CD4-positive, alpha-beta memory T cell (primary cell): ENCODE results near the gene PPP2R3B. TPM values are rescaled to one million over a fixed set of nuclear protein-coding genes. Genes with fewer than 3 reads are reported as not detected.
"Not testable (repeated sequence)": the region's sequence is repeated elsewhere in the genome, so short reads cannot be mapped to it uniquely, and the experiment has no call there.

Experiments used
- CTCF ChIA-PET: fragments of 350-600 bp; sonication (Branson Sonifier 250); formaldehyde crosslinking; loops from one replicate; lab custom pipeline; 2021; ENCODE audit warnings: inconsistent platforms; ENCODE audit not compliant: partially characterized antibody; lab: Charles Lee
- POLR2A ChIA-PET: fragments of 350-600 bp; sonication (Branson Sonifier 250); formaldehyde crosslinking; loops from one replicate; lab custom pipeline; 2021; ENCODE audit not compliant: partially characterized antibody; lab: Charles Lee
- DNase-seq, 5 donors: peaks; one replicate each; pipeline versions ENCODE4 v3.0.0 to v3.0.0-alpha.2; 2020 to 2022; ENCODE audit warnings: mixed read lengths in 1 of 5
- H3K27ac ChIP-seq: one replicate; pipeline ENCODE4 v1.7.0; 2013; ENCODE audit warnings: low read depth, low read length
- H3K27me3 ChIP-seq: 2 replicates; pipeline ENCODE4 v1.7.0; 2013; ENCODE audit warnings: mild to moderate bottlenecking, low read length, moderate library complexity; ENCODE audit not compliant: insufficient read depth
- H3K36me3 ChIP-seq: 2 replicates; pipeline ENCODE4 v1.7.0; 2013; ENCODE audit warnings: mild to moderate bottlenecking, low read length, moderate library complexity; ENCODE audit not compliant: insufficient read depth
- H3K4me1 ChIP-seq: 2 replicates; pipeline ENCODE4 v1.7.0; 2013; ENCODE audit warnings: mild to moderate bottlenecking, low read length, moderate library complexity; ENCODE audit not compliant: insufficient read depth
- H3K4me3 ChIP-seq, 2 donors: one replicate each; pipeline ENCODE4 v1.7.0; 2013; ENCODE audit warnings: low read length in 2 of 2, mild to moderate bottlenecking in 1 of 2
- H3K9me3 ChIP-seq, 2 donors: one replicate each; pipeline ENCODE4 v1.7.0; 2013; ENCODE audit warnings: low read length in 2 of 2, control low read depth in 1 of 2; ENCODE audit not compliant: control insufficient read depth in 1 of 2
- H3K27ac Mint-ChIP-seq, 7 donors: one replicate each; pipeline ENCODE4 v1.8.0; 2020 to 2021; ENCODE audit warnings: mixed read lengths in 7 of 7, mild to moderate bottlenecking in 6 of 7, inconsistent platforms in 3 of 7, moderate library complexity in 3 of 7
- H3K27me3 Mint-ChIP-seq, 2 donors: one replicate each; pipeline ENCODE4 v1.8.0; 2020 to 2021; ENCODE audit warnings: mixed read lengths in 2 of 2
- H3K36me3 Mint-ChIP-seq, 2 donors: one replicate each; pipeline ENCODE4 v1.8.0; 2020 to 2021; ENCODE audit warnings: mixed read lengths in 2 of 2, inconsistent platforms in 1 of 2, mild to moderate bottlenecking in 1 of 2
- H3K4me1 Mint-ChIP-seq, 4 donors: one replicate each; pipeline ENCODE4 v1.8.0; 2020 to 2021; ENCODE audit warnings: mixed read lengths in 4 of 4, mild to moderate bottlenecking in 1 of 4
- H3K4me3 Mint-ChIP-seq, 8 donors: one replicate each; pipeline ENCODE4 v1.8.0; 2020 to 2021; ENCODE audit warnings: mixed read lengths in 8 of 8, mild to moderate bottlenecking in 7 of 8, moderate library complexity in 6 of 8, inconsistent platforms in 3 of 8
- H3K9me3 Mint-ChIP-seq, 8 donors: one replicate each; pipeline ENCODE4 v1.8.0; 2020 to 2021; ENCODE audit warnings: mixed read lengths in 8 of 8, mild to moderate bottlenecking in 5 of 8, inconsistent platforms in 3 of 8, moderate library complexity in 1 of 8
- intact Hi-C: fragments of 100-400 bp; cut with micrococcal nuclease; formaldehyde crosslinking; loops from one replicate; pipeline ENCODE4 v1.15.1; 2023
- polyA plus RNA-seq, 2 donors: library from polyadenylated mRNA; unstranded; fragments of 300-500 nt; fragmentation: Illumina TruSeq; gene quantifications; one replicate each; pipeline ENCODE4 v1.2.3, GENCODE V29; 2021
- total RNA-seq, 2 experiments: library from RNA; stranded (reverse); gene quantifications; one replicate each; pipeline ENCODE4 v1.2.3, GENCODE V29; 2021

The PPP2R3B gene
- total and polyA plus RNA-seq, 4 experiments from 2014 or later: 8.0 to 45.2 (median 25.3) TPM

- Mint-ChIP-seq H3K27me3 (no peaks in the 10 kb centered on the region), H3K27ac (peak overlapping the region in 2 of 7 donors; percentile 35), H3K36me3 (peaks cover 40 to 54% of the 10 kb centered on the region in 2 donors), H3K4me1 (peaks cover 0 to 1% (median 0%) of the 10 kb centered on the region in 4 donors), H3K4me3 (peak overlapping the region in 1 of 8 donors; percentile 4), H3K9me3 (peaks cover 0 to 2% (median 0%) of the 10 kb centered on the region in 8 donors)
- Histone ChIP-seq H3K4me1 (no peaks in the 10 kb centered on the region), H3K27me3 (no peaks in the 10 kb centered on the region), H3K4me3 (no peak overlapping the region), H3K9me3 (no peaks in the 10 kb centered on the region), H3K27ac (no peak overlapping the region), H3K36me3 (peaks cover 49% of the 10 kb centered on the region)
- peak in 1 of 5 donors; percentile 35 for DNase-seq
- intact Hi-C loops: no loop called here
- ChIA-PET CTCF (no interaction called here), POLR2A (no interaction called here)
Observed at GRCh38 chrX:308821-309520, 77.7 kb downstream of the PPP2R3B start.

- intact Hi-C loops: no loop called here
- Mint-ChIP-seq H3K27ac (no peak overlapping the region), H3K4me3 (peak overlapping the region in 1 of 8 donors; percentile 15), H3K4me1 (no peaks in the 10 kb centered on the region), H3K36me3 (peaks cover 41 to 43% of the 10 kb centered on the region in 2 donors), H3K27me3 (no peaks in the 10 kb centered on the region), H3K9me3 (peaks cover 0 to 5% (median 0%) of the 10 kb centered on the region in 8 donors)
- peaks cover 38% of the 10 kb centered on the region for H3K36me3 ChIP-seq
- no peaks in the 10 kb centered on the region for H3K4me1 ChIP-seq
- H3K9me3 ChIP-seq: no peaks in the 10 kb centered on the region
- peak in 1 of 5 donors; percentile 35 for DNase-seq
- ChIA-PET POLR2A (no interaction called here), CTCF (no interaction called here)
- no peaks in the 10 kb centered on the region for H3K27me3 ChIP-seq
- no peak overlapping the region for H3K27ac ChIP-seq
- no peak overlapping the region for H3K4me3 ChIP-seq
Observed at GRCh38 chrX:307261-308111, 79.2 kb downstream of the PPP2R3B start.

- H3K4me3 Mint-ChIP-seq, H3K27ac Mint-ChIP-seq, POLR2A ChIA-PET, H3K27me3 ChIP-seq, H3K4me1 ChIP-seq, H3K9me3 ChIP-seq, H3K4me1 Mint-ChIP-seq, H3K27ac ChIP-seq, H3K9me3 Mint-ChIP-seq, H3K27me3 Mint-ChIP-seq, CTCF ChIA-PET, DNase-seq, intact Hi-C loops, H3K4me3 ChIP-seq: not testable (repeated sequence)
- H3K36me3 ChIP-seq: peaks cover 30% of the 10 kb centered on the region
- peaks cover 38 to 39% of the 10 kb centered on the region in 2 donors for H3K36me3 Mint-ChIP-seq
Observed at GRCh38 chrX:306614-307251, 80.0 kb downstream of the PPP2R3B start.

- peaks cover 40 to 42% of the 10 kb centered on the region in 2 donors for H3K36me3 Mint-ChIP-seq
- H3K27ac ChIP-seq, H3K4me3 Mint-ChIP-seq, H3K27me3 ChIP-seq, POLR2A ChIA-PET, H3K4me1 Mint-ChIP-seq, intact Hi-C loops, H3K27me3 Mint-ChIP-seq, H3K4me3 ChIP-seq, H3K9me3 Mint-ChIP-seq, H3K9me3 ChIP-seq, H3K4me1 ChIP-seq, CTCF ChIA-PET: not testable (repeated sequence)
- peak overlapping the region in 2 of 7 donors; percentile 8 to 61 for H3K27ac Mint-ChIP-seq
- peak in 1 of 5 donors; percentile 33 for DNase-seq
- H3K36me3 ChIP-seq: peaks cover 24% of the 10 kb centered on the region
Observed at GRCh38 chrX:305781-306613, 80.7 kb downstream of the PPP2R3B start.

- intact Hi-C loops: no loop called here
- H3K27ac ChIP-seq: no peak overlapping the region
- POLR2A ChIA-PET: no interaction called here
- Mint-ChIP-seq H3K4me1 (no peaks in the 10 kb centered on the region), H3K27me3 (no peaks in the 10 kb centered on the region), H3K9me3 (peaks cover 0 to 6% (median 0%) of the 10 kb centered on the region in 8 donors), H3K4me3 (no peak overlapping the region), H3K27ac (no peak overlapping the region), H3K36me3 (peaks cover 21 to 31% of the 10 kb centered on the region in 2 donors)
- no peaks in the 10 kb centered on the region for H3K27me3 ChIP-seq
- CTCF ChIA-PET: no interaction called here
- DNase-seq: peak in 1 of 5 donors; percentile 16
- peaks cover 19% of the 10 kb centered on the region for H3K36me3 ChIP-seq
- H3K9me3 ChIP-seq: no peaks in the 10 kb centered on the region
- H3K4me1 ChIP-seq: no peaks in the 10 kb centered on the region
- no peak overlapping the region for H3K4me3 ChIP-seq
Observed at GRCh38 chrX:302975-303374, 83.7 kb downstream of the PPP2R3B start.

GRCh38 chrX:300334-300733, 86.4 kb downstream of the PPP2R3B start:
- intact Hi-C loops: no loop called here
- POLR2A ChIA-PET: no interaction called here
- peaks cover 5% of the 10 kb centered on the region for H3K36me3 ChIP-seq

More at GRCh38 chrX:300334-300733, 86.4 kb downstream of the PPP2R3B start:
- no peaks in the 10 kb centered on the region for H3K27me3 Mint-ChIP-seq
- Histone ChIP-seq H3K27ac (no peak overlapping the region), H3K9me3 (no peaks in the 10 kb centered on the region), H3K4me3 (no peak overlapping the region), H3K4me1 (no peaks in the 10 kb centered on the region), H3K27me3 (no peaks in the 10 kb centered on the region)
- peaks cover 0 to 6% (median 0%) of the 10 kb centered on the region in 8 donors for H3K9me3 Mint-ChIP-seq
- DNase-seq: no peak
- peaks cover 21 to 30% of the 10 kb centered on the region in 2 donors for H3K36me3 Mint-ChIP-seq
- CTCF ChIA-PET: no interaction called here
- no peak overlapping the region for H3K4me3 Mint-ChIP-seq
- no peak overlapping the region for H3K27ac Mint-ChIP-seq
- H3K4me1 Mint-ChIP-seq: no peaks in the 10 kb centered on the region
